ENCODE results near the gene IMPG2.

DNA sequence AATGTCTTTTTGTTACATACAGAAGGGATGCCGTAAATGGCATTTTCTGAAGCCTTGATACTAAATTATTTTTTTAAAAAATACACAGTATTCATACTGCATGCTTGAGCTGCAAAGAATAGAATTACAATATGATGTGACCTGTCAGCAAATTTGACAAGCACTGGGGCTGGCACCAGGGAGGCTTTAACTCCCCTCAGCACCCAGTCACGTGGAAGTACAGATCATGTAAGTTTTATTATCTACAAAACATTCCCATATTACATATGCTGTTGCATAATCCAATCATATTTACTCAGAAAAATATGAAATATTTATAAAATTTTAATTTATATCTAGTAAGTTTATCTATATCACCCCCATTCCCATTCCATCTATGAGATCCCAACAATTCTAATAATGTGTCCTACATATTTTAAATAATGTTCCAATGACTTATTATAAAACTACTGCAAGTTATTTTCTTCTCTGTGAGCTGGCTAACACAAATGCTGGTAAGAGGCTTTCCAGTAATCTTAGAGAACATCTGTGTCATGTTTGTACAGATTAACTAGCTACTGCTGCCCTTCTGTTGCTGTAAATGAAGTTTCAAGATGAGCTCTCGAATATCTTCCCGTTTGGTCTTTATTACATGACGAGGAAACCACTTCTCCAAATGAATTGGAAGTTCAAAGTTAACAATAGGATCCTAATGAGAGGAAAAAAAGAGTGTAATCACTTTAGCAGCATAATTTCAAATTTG lies 5.2 kb upstream of the IMPG2 start:
- TF ChIP-seq, protein P1, sequence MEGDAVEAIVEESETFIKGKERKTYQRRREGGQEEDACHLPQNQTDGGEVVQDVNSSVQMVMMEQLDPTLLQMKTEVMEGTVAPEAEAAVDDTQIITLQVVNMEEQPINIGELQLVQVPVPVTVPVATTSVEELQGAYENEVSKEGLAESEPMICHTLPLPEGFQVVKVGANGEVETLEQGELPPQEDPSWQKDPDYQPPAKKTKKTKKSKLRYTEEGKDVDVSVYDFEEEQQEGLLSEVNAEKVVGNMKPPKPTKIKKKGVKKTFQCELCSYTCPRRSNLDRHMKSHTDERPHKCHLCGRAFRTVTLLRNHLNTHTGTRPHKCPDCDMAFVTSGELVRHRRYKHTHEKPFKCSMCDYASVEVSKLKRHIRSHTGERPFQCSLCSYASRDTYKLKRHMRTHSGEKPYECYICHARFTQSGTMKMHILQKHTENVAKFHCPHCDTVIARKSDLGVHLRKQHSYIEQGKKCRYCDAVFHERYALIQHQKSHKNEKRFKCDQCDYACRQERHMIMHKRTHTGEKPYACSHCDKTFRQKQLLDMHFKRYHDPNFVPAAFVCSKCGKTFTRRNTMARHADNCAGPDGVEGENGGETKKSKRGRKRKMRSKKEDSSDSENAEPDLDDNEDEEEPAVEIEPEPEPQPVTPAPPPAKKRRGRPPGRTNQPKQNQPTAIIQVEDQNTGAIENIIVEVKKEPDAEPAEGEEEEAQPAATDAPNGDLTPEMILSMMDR (IDR thresholded peaks at IDR 0.05), result no peak
- TF ChIP-seq POLR2A (IDR thresholded peaks at IDR 0.05), result no peak

Measured in lower leg skin (tissue), 3 donors.